ENCODE measurements around the gene SLC39A9.

DNA sequence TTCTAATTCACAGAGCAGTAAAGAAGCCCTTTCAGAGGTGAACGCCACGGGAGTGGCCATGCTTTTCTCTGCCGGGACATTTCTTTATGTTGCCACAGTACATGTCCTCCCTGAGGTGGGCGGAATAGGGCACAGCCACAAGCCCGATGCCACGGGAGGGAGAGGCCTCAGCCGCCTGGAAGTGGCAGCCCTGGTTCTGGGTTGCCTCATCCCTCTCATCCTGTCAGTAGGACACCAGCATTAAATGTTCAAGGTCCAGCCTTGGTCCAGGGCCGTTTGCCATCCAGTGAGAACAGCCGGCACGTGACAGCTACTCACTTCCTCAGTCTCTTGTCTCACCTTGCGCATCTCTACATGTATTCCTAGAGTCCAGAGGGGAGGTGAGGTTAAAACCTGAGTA lies 59.9 kb downstream of the SLC39A9 start:
- TF ChIP-seq EZH2 (IDR thresholded peaks at IDR 0.05; ENCODE audit: insufficient read depth, poor library complexity, severe bottlenecking) (no peak), EZH2phosphoT487 (IDR thresholded peaks at IDR 0.05; ENCODE audit: insufficient read depth, low read depth) (no peak)
